ENCODE results near the gene SOHLH1. TPM values are rescaled to one million over a fixed set of nuclear protein-coding genes. Genes with fewer than 3 reads are reported as not detected.

The SOHLH1 gene
- polyA plus RNA-seq (2012; ENCODE audit: insufficient read depth, insufficient read length): not detected

- DNase-seq (ENCODE audit: low read depth, low spot score): no peak
- H3K4me3 ChIP-seq (ENCODE audit: low read length): no peak within 1 kb of the TSS
Measured at GRCh38 chr9:135699440-135699839, at the start of gene SOHLH1. Gene SOHLH1, minus strand, starts transcription at chr9:135699481. Its CDS starts 14 bp downstream, at chr9:135699467.

- no peak overlapping the region for H3K4me3 ChIP-seq (ENCODE audit: low read length)
- DNase-seq (ENCODE audit: low read depth, low spot score): no peak
Measured at GRCh38 chr9:135748676-135749075, 49.4 kb upstream of the SOHLH1 start.

- DNase-seq (ENCODE audit: low read depth, low spot score): no peak
- no peak overlapping the region for H3K4me3 ChIP-seq (ENCODE audit: low read length)
Measured at GRCh38 chr9:135747311-135747710, 48.0 kb upstream of the SOHLH1 start.

- no peak for DNase-seq (ENCODE audit: low read depth, low spot score)
- no peak overlapping the region for H3K4me3 ChIP-seq (ENCODE audit: low read length)
Measured at GRCh38 chr9:135746565-135746964, 47.3 kb upstream of the SOHLH1 start.

GRCh38 chr9:135745686-135746324 is 46.5 kb upstream of the SOHLH1 start:
- DNase-seq (ENCODE audit: low read depth, low spot score): no peak

GRCh38 chr9:135745189-135745588 is 45.9 kb upstream of the SOHLH1 start:
- H3K4me3 ChIP-seq (ENCODE audit: low read length): no peak overlapping the region
- no peak for DNase-seq (ENCODE audit: low read depth, low spot score)

More at GRCh38 chr9:135745686-135746324, 46.5 kb upstream of the SOHLH1 start:
- no peak overlapping the region for H3K4me3 ChIP-seq (ENCODE audit: low read length)

- H3K4me3 ChIP-seq (ENCODE audit: low read length): no peak overlapping the region
- DNase-seq (ENCODE audit: low read depth, low spot score): no peak
Measured at GRCh38 chr9:135744333-135745070, 45.2 kb upstream of the SOHLH1 start.

- H3K4me3 ChIP-seq (ENCODE audit: low read length): no peak overlapping the region
- no peak for DNase-seq (ENCODE audit: low read depth, low spot score)
Measured at GRCh38 chr9:135743546-135744332, 44.5 kb upstream of the SOHLH1 start.

GRCh38 chr9:135743021-135743420 is 43.7 kb upstream of the SOHLH1 start:
- no peak overlapping the region for H3K4me3 ChIP-seq (ENCODE audit: low read length)
- no peak for DNase-seq (ENCODE audit: low read depth, low spot score)

GRCh38 chr9:135741276-135742219 is 42.3 kb upstream of the SOHLH1 start:
- DNase-seq (ENCODE audit: low read depth, low spot score): no peak
- H3K4me3 ChIP-seq (ENCODE audit: low read length): no peak overlapping the region

GRCh38 chr9:135739271-135740220 is 40.3 kb upstream of the SOHLH1 start:
- no peak for DNase-seq (ENCODE audit: low read depth, low spot score)
- no peak overlapping the region for H3K4me3 ChIP-seq (ENCODE audit: low read length)

- no peak for DNase-seq (ENCODE audit: low read depth, low spot score)
- H3K4me3 ChIP-seq (ENCODE audit: low read length): no peak overlapping the region
Measured at GRCh38 chr9:135737840-135738521, 38.7 kb upstream of the SOHLH1 start.

GRCh38 chr9:135736979-135737839 is 37.9 kb upstream of the SOHLH1 start:
- H3K4me3 ChIP-seq (ENCODE audit: low read length): no peak overlapping the region
- DNase-seq (ENCODE audit: low read depth, low spot score): no peak

- no peak overlapping the region for H3K4me3 ChIP-seq (ENCODE audit: low read length)
- DNase-seq (ENCODE audit: low read depth, low spot score): no peak
Measured at GRCh38 chr9:135736272-135736978, 37.1 kb upstream of the SOHLH1 start.

GRCh38 chr9:135734616-135735144 is 35.4 kb upstream of the SOHLH1 start:
- H3K4me3 ChIP-seq (ENCODE audit: low read length): no peak overlapping the region
- DNase-seq (ENCODE audit: low read depth, low spot score): no peak

All from Jurkat, Clone E6-1 (cell line).